GM19025 (cell line): Measurements from ENCODE around the gene BUB1B.

ENCODE experiments used
- ATAC-seq: cut with Tn5 transposase; IDR thresholded peaks from one replicate; pipeline ENCODE4 v1.9.1; 2021; ENCODE audit warnings: mild to moderate bottlenecking, low read depth, moderate library complexity; ENCODE audit not compliant: unreplicated experiment

BUB1B gene

DNA sequence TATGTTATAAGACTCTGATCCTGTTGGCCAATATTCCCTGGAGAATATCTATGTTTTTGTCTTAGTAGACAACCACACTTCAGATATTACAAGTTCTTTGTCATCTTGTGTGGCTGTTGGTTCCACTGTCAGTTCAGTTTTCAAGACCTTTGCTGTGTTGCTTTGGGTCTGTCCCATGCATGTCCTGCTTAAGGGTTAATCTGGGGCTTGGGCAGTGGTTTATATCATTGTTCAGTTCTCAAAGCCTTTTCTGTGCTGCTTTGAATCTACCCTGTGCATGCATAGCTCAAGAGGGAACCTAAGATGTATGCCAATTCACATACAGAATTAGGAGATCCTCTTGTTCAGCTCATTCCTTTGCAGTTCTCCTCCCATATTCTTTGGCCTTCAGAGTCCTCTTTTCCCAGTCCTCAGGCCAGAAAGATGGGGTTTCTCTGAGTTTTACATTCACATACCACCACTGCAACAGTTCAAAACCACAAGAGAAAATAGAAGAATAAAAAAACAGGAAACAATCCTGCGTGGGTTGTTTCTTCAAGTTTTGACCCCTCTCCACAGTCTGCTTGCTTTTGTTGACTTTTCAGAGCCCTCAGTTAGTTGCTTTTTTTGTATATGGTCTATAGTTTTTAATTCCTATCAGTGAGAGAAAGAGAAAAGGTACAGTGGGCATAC lies 21.6 kb downstream of the BUB1B start:
- ATAC-seq = no peak

DNA sequence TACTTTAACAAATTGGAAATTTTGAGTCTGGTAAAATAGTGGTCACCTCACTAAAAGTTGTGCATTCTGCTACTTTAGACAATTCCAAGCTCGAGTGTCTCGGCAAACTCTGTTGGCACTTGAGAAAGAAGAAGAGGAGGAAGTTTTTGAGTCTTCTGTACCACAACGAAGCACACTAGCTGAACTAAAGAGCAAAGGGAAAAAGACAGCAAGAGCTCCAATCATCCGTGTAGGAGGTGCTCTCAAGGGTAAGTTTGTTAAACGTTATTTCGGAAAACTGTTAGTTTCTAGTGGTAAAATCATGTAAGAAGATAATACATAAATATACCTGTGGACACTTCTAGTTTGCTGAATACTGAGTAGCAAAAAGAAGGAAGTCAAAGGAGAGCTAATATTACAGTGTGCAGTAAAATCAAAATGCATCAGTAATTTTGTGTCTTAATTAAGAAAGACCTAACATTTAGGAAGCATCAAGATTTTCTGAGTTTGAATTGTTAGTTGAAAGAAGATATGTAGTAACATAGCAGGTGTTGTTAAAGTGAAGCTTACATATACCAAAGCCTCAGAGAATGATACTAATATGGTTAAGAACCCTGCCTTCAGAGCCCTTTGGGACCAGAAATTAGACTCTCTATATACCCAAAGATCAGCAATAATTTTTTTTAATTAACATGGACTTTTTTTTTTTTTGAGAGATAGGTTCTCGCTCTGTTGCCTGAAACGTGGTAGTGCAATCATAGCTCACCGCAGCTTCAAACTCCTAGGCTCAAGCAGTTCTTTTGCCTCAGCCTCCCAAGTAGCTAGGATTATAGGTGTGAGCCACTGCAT lies 23.0 kb downstream of the BUB1B start:
- ATAC-seq = no peak

DNA sequence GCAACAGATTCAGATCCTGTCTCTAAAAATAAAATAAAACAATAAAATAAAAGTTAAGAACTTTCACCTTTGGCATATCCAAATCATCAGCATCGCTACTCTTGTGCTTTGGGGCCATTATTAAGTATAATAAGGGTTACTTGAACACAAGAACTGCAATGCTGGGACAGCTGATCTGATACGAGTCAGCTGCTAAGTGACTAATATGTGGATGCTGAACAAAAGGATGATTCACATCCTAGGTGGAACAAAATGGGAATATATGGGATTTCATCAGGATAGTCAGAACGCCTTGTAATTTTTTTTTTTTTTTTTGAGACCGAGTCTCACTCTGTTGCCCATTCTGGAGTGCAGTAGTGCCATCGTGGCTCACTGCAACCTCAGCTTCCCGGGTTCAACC lies 29.7 kb downstream of the BUB1B start:
- ATAC-seq = no peak

DNA sequence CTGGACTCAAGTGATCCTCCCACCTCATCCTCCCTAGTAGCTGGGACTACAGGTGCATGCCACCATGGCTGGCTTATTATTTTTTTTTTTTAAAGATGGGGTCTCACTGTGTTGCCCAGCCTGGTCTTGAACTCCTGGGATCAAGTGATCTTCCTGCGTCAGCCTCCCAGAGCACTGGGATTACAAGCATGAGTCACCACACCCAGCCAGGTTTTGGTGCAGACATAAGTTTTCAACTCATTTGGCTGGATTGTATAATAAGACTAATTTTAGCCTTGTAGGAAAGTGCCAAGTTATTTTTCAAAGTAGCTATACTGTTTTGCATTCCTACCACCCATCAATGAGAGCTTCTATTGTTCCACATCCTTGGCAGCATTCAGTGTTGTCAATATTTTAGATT lies 32.1 kb downstream of the BUB1B start:
- no peak for ATAC-seq

DNA sequence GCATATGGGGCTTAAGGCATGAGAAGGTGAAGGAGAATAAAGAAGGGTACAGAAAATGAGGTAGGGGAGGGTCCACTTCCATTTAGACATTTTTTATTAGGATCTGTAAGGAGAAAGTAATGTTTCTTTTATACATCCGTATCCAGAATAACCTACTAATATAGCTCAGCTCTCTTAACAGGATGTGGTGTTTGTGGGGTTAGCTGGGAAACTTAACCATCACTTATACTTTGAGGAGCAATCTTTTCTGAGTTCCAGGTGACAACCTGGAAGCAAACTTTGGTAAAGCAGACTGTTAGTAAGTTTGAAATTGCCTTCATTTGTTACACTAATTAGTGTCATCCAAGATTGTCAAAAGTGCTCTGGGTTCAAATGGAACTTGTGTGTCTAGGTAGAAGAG lies 36.6 kb downstream of the BUB1B start:
- ATAC-seq = no peak

DNA sequence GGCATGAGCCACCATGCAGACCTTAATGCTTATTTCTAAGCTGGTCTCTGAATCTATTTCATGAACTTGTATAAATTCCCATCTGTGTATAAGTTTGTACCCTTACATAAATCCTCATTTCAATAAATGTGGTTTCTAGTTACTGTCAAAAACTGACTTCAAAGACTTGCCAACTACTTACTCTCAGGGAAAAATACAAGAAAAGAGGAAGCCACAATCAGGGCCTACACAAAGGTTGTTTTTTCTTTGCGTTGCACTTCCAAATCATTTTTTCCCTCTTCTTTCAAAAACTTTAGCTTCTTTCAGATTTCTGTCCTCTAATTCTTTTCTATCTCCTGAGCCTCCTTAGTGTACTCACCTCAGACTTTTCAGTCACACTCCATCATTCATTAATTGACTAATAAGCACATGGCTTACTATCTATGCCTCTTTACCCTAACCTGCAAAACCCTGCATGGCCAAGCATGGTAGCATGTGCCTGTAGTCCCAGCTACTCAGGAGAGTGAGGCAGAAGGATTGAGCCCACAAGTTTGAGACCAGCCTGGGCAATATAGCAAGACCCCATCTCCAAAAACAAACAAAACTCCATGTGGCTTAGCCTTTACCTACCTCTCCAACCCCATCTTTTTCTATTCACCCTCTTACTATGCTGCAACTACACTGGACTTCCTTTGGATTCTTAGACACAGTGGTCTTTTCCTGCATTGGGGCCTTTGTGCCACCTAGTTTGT lies 37.7 kb downstream of the BUB1B start:
- ATAC-seq = no peak

DNA sequence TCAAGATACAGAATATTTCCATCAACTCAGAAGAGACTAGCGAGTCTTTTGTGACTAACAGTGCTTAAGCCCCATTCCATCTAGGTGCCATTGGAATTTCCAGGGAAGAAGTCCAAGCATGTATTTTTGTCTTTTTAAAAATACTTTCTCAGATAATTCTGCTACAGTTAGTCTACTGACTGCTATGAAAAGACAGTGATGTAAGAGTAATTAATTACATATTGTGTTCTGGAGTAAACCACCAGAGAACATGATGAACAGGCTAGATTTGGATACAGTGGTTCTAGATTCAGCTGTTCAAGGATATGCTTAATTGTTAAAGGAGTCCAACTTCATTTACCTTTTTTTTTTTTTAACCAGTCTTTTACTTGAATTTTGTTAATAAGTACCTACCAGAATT lies 43.2 kb downstream of the BUB1B start:
- no peak for ATAC-seq

DNA sequence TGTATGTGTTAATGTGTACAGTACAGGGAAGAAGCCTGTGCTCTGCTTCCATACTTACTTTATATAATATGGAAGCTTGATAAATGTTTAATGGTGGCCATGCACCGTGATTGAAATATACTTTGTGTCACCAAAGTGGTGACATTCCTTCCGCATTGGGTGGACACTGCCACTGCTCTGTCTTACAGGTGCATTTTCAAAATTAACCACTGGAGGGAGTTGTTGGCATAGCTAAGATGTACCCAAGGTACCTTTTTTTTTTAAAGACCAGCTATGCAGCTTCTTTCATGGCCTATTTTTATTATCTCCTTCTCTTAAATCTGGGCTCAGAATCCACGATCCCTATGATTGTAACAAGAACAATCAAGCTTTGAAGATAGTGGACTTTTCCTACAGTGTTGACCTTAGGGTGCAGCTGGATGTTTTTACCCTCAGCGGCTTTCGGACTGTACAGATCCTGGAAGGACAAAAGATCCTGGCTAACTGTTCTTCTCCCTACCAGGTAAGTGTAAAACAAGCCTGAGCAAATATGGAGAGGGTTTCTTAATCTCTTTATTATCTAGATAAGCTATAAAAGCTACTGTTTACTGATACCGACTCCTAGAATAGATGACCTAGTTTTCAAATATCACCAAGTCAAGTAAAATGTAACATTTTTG lies 56.4 kb downstream of the BUB1B start:
- no peak for ATAC-seq

DNA sequence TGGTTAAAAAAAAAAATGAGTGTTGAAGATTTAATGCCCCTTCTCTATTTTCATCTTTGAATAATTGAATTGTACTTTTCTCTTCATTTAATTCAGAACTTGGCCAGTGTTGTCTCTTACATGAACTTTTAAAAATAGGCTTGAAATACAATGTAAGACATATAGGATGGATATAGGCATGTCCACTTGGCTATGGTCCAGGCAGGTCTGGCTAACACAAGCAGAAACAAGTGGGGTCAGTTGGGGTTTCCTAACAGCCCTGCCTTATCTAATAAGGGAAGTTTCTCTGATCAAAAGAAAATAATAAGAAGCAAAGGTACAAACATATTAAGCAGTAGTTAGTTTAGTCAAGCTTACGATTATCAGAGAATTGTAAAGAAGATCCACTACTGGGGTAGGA lies 58.9 kb downstream of the BUB1B start:
- no peak for ATAC-seq

DNA sequence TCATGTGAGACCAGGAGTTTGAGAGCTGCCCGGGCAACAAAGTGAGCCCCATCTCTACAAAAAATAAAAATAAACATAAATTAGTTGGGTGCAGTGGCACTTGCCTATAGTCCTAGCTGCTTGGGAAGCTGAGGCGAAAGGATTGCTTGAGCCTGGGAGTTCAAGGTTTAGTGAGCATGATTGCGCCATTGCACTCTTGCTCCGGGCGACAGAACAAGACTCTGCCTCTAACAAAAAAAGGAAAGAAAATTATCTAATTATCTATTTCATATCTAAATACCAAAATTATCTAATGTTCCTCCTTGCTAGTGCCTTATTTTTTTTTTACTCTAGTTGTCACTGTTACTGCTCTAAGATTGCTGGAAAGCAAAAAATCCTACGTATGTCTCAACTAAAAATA lies 61.3 kb downstream of the BUB1B start:
- ATAC-seq = no peak

DNA sequence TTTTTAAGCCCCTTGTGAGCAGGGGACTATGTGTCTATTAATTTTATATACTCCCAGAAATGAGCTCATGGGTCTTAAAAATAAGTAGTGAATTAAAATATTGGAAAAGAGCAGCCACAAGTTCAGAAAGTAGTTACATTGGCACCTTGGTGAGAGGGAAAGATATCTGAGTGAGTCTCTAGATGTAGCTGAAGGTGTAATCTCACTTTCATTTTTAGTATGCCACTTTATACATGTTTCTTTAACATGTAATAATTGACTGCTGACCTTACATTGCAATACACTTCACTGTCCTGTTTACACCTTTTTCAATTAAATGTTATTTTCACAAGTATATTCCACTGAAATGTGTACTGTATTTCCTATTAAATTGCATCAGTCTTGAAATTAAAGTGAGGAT lies 65.9 kb downstream of the BUB1B start:
- no peak for ATAC-seq

DNA sequence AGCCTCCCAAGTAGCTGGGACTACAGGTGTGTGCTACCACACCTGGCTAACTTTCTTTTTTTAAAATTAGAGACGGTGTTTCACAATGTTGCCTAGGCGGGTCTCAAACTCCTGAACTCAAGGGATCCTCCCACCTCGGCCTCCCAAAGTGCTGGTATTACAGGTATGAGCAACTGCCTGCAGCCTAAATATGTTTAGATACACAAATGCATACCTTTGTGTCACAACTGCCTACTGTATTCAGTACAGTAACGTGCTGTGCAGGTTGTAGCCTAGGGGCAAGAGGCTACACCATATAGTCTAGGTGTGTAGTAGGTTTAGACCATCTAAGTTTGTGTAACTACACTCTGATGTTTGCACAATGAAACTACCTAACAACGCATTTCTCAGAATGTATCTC lies 68.4 kb downstream of the BUB1B start:
- ATAC-seq = no peak

DNA sequence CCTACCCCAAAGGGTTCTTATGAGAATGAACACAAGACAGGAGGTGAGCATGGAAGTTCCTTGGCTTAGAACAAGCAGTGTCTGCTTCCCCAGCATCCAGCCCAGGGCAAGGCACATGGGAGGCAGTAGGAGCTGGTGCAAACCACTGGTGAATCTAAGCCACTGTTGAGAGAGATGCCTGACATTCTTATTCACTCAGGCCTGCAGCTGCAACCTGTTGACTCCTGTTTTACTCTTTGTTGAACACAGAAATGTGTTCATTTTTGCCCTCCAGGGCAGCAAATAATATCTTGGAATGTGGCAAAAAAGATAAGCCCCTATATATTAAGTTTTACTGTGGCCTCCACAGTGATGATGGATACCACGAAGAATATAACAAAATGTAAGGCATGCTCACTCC lies 69.1 kb downstream of the BUB1B start:
- no peak for ATAC-seq

DNA sequence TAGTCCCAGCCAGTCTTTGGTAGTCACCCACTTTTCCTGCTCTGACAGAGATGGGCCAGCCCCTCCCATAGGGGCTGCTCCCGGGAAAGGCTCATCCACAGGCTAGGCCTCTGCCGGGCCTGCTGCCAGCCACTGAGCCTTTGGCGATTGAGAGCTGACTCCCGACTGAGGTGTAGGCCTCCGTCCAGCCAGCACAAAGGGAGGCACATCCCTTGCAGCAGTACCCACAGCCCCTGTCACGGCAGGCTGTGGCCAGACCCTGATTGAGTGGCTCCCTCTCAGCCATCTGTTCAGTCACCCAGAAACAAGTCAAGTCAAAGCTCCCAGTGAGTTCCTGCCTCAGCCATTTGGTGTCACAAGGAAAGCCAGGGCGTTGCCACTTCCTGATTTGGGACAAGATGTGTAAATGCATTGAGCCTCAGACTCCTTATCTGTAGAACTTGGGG lies 71.8 kb downstream of the BUB1B start:
- no peak for ATAC-seq

DNA sequence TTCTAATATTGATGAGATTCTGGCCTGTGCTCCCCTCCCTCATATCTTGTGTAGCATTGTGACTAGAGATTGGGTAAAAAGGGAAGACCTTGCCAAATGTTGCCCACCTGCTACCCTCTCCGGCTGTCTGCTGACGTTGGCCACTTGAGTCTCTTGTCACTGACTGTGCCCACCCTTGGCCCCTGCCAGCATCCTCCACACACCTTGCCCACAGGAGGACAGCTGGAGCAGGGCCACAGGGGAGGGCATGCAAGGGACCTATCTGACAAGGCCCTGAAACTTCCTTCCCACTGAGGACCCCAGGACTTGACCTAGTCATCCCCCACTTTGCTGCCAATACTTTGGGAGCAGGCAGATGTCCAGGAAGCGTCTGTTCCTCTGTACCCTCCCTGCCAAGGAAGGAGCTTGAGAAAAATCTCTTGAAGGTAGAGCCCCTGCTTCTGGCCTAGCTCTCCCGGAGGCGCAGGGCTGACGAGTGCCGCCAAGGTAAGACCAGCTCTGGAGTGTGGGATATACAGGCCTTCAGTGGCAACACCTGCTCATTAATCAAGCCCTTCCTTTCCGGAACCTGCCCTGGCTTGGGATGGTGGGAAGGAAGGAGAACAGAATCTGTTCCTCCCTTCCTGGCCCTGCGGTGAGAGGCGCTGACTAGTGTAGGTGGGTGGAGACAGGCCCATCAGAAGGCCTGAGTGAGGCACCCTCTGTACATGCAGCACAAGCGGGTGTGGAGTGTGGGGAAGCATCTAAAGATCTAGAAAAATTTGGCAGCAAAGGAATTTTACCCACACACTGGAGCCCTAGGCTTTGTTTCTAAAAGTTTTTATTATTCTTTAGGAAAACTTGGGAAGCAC lies 73.1 kb downstream of the BUB1B start:
- no peak for ATAC-seq

DNA sequence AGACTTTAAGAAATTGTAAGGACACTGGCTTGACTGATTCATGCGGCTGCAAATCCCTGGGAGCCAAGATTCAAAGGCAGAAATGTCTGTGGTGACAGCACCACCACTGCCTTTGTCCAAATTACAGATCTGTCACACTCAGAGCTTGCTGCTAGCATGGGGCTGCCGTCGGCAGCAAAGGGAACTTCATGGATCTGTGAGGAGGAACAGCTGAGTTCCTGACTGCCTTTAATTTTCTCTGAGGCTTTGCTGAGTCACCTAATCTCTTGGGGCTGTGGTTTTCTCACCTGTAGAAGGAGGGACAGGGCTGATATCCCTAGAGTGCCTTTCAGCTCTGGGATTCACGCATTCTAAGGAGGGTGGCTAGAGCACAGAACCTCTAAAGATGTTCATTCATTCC lies 73.9 kb downstream of the BUB1B start:
- ATAC-seq = no peak

DNA sequence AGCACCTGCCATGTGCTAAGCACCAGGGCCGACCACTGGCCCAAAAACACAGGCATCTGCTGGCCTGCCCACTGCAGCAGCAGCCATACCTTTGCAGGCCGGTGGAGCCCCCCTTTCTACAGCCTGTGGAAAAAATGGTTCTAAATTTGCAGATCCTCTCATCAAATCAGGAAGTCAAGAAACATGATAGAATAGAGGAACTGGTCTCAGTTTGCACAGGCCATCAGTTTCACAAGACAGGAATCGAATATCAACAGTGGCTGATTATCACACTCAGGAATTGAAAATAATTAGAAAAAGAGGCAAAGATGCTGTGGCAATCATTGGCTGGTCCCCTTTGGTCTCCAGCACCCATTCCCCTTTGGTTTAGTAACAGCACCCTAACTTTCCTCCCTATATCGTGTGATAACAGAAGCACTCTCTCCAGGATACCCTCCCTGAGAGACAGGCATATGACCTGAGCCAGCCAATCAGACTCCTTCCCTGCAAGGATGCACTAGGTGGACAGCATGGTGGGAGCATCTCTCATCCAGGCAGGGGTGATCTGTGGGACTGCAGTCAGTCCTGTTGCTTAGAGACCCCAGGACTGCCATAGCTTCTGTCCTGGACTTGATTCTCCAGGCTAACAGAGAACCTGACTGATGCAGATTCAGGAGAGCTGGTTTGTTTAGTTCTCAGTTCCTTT lies 74.5 kb downstream of the BUB1B start:
- ATAC-seq = no peak

DNA sequence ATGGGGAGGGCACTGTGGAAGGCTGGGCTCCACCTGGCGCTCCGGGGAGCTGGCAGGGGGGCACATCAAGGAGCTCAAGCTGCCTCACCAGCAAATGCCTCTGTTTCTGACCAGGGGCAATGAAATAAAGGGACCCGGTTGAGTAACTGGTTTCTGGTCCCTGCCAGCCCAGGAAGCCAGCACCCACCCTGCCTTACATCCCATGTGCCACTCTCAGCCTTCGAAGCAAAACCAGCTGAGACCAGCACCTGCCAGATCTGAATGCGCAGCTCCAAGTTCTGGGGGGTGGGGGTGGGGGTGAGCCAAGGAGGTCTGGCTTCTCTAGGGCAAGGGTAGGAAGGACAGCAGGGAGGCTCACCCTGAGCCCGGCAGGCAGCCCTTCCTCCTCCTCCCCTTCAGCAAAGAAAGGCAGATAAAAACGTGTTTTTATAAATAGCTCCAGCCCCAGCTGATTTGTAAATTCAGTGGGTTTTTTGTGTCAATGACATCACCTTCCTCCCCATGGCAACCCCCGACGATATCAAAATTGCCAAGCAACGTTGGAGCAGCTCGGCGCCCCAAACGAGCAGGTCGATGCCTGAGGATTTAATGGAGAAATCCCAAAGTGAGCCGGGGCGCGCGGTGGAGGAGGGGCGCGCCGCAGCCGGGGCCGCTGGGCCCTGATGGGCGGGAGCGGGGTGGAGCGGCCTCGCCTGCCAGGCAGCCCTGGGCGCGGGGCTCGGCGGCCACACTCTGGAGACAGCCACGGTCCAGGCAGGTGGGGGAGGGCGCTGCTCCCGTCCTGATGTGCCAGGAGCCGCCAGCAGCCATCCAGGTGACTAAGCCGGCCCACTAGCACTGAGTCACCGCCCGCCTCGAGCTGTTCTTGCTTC lies 77.9 kb downstream of the BUB1B start, which contains the start of gene PAK6:
Gene PAK6, plus strand, starts transcription at position 532 of the 872 bp plus-strand sequence. CDS start 25,723 bp downstream, outside the sequence.
- no peak for ATAC-seq

DNA sequence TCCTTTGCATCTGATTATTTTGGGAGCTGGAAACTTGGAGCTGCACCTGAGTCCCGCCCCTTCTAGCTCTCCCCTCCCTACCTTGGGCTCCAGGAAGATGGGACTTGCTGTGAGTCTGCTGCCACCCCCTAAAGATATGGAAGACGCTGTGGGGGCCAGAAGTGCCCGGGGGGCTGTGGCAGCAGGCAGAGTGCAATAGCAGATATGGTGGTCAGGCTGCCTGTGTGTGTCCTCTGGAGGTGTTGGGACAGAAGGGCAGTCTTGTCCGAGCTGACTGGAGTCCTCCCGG lies 78.5 kb downstream of the BUB1B start:
- no peak for ATAC-seq
